H1 (cell line): ENCODE results near the gene ACAD11. TPM values are rescaled to one million over a fixed set of nuclear protein-coding genes. Genes with fewer than 3 reads are reported as not detected.

Experiments used
- CTCF ChIP-seq, 3 experiments: IDR thresholded peaks; 1 replicate in 2 of 3; 2 replicates in 1 of 3; pipeline versions ENCODE4 v1.5.1 to v1.6.1; 2011; ENCODE audit warnings: low read length in 3 of 3, mild to moderate bottlenecking in 3 of 3, inconsistent platforms in 2 of 3, low read depth in 1 of 3, moderate library complexity in 1 of 3; ENCODE audit not compliant: insufficient read depth in 1 of 3; ENCODE audit errors: control extremely low read depth in 1 of 3
- GABPA ChIP-seq: IDR thresholded peaks from 2 replicates; pipeline ENCODE4 v1.6.1; 2011; ENCODE audit warnings: mild to moderate bottlenecking, low read length, moderate library complexity, borderline replicate concordance; ENCODE audit not compliant: insufficient read depth
- NRF1 ChIP-seq: IDR thresholded peaks from 2 replicates; pipeline ENCODE4 v1.6.1; 2011; ENCODE audit warnings: mild to moderate bottlenecking, low read depth, low read length, improper control_type of control experiment
- POLR2AphosphoS5 ChIP-seq: IDR thresholded peaks from 2 replicates; pipeline ENCODE4 v1.6.1; 2011; ENCODE audit warnings: low read depth, low read length
- SAP30 ChIP-seq: fragments of 300-600 bp; sonication (generic); IDR thresholded peaks from 2 replicates; pipeline ENCODE4 v1.7.1; 2012; ENCODE audit warnings: low read length, moderate library complexity, mild to moderate bottlenecking, inconsistent platforms; ENCODE audit not compliant: insufficient read depth, insufficient replicate concordance
- ZNF274 ChIP-seq: IDR thresholded peaks from 2 replicates; pipeline ENCODE4 v1.7.0; 2012; ENCODE audit warnings: low read length, borderline replicate concordance; ENCODE audit errors: extremely low read depth
- polyA plus RNA-seq, 7 experiments: library from polyadenylated mRNA; depleted of rRNA in 3 of 7; stranded (reverse) in 5 of 7; unstranded in 2 of 7; fragments of >200 nt in 5 of 7; fragments of 200-250 nt in 2 of 7; gene quantifications; 1 replicate in 5 of 7; 2 replicates in 1 of 7; 4 replicates in 1 of 7; pipeline versions ENCODE4 v1.2.1 to v1.2.3, GENCODE V29; 2011 to 2013; ENCODE audit warnings: missing spikeins in 2 of 7, mixed read lengths in 2 of 7
- total RNA-seq: library from RNA; stranded (reverse); fragmentation: NEBNext Ultra II Directional; extraction: Animal tissue kit (Norgen Biotek cat#: 25700); gene quantifications from 2 replicates; pipeline ENCODE4 v1.2.1, GENCODE V29; 2021
- TF ChIP-seq, protein P1 (sequence below): fragments of 300-600 bp; sonication (generic); IDR thresholded peaks from 2 replicates; pipeline ENCODE4 v1.7.1; 2012; ENCODE audit warnings: low read length, moderate library complexity, mild to moderate bottlenecking, inconsistent platforms; ENCODE audit not compliant: insufficient replicate concordance

The ACAD11 gene
- total and polyA plus RNA-seq, 2 of the 8 experiments (the other 6 are each of a cell fraction or from before 2014, with no cell fraction given): 5.5 to 11.0 TPM

DNA sequence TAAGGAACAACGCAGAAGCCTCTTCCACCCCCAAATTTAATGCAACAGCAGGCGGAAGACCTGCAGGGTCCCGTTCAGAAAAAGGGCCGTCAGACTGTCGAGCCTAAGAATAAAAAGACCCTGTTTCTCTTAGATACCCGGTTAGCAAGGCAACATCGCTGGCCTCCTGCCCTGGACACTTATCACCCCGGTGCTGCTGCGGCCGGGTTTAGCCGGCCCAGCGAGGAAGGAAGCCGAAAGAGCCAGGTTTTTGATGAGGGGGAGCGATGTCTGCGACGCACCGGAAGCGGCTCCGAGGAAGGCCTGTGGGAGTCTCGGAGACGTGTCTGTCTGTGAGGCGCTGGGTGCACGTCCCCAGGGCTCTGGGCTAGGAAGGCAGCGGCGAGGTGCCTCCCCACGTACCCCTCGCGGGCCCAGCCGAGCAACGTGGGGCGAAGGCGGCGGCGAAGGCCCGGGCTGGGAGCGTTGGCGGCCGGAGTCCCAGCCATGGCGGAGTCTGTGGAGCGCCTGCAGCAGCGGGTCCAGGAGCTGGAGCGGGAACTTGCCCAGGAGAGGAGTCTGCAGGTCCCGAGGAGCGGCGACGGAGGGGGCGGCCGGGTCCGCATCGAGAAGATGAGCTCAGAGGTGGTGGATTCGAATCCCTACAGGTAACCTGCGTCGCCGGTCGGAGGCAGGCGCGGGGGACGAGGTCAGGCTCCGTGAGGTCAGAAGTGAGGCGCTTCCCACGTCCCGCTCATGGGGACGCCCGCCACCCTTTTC is 622 bp upstream of the ACAD11 start, which contains the start of gene UBA5 (continued):
- TF ChIP-seq, protein P1, sequence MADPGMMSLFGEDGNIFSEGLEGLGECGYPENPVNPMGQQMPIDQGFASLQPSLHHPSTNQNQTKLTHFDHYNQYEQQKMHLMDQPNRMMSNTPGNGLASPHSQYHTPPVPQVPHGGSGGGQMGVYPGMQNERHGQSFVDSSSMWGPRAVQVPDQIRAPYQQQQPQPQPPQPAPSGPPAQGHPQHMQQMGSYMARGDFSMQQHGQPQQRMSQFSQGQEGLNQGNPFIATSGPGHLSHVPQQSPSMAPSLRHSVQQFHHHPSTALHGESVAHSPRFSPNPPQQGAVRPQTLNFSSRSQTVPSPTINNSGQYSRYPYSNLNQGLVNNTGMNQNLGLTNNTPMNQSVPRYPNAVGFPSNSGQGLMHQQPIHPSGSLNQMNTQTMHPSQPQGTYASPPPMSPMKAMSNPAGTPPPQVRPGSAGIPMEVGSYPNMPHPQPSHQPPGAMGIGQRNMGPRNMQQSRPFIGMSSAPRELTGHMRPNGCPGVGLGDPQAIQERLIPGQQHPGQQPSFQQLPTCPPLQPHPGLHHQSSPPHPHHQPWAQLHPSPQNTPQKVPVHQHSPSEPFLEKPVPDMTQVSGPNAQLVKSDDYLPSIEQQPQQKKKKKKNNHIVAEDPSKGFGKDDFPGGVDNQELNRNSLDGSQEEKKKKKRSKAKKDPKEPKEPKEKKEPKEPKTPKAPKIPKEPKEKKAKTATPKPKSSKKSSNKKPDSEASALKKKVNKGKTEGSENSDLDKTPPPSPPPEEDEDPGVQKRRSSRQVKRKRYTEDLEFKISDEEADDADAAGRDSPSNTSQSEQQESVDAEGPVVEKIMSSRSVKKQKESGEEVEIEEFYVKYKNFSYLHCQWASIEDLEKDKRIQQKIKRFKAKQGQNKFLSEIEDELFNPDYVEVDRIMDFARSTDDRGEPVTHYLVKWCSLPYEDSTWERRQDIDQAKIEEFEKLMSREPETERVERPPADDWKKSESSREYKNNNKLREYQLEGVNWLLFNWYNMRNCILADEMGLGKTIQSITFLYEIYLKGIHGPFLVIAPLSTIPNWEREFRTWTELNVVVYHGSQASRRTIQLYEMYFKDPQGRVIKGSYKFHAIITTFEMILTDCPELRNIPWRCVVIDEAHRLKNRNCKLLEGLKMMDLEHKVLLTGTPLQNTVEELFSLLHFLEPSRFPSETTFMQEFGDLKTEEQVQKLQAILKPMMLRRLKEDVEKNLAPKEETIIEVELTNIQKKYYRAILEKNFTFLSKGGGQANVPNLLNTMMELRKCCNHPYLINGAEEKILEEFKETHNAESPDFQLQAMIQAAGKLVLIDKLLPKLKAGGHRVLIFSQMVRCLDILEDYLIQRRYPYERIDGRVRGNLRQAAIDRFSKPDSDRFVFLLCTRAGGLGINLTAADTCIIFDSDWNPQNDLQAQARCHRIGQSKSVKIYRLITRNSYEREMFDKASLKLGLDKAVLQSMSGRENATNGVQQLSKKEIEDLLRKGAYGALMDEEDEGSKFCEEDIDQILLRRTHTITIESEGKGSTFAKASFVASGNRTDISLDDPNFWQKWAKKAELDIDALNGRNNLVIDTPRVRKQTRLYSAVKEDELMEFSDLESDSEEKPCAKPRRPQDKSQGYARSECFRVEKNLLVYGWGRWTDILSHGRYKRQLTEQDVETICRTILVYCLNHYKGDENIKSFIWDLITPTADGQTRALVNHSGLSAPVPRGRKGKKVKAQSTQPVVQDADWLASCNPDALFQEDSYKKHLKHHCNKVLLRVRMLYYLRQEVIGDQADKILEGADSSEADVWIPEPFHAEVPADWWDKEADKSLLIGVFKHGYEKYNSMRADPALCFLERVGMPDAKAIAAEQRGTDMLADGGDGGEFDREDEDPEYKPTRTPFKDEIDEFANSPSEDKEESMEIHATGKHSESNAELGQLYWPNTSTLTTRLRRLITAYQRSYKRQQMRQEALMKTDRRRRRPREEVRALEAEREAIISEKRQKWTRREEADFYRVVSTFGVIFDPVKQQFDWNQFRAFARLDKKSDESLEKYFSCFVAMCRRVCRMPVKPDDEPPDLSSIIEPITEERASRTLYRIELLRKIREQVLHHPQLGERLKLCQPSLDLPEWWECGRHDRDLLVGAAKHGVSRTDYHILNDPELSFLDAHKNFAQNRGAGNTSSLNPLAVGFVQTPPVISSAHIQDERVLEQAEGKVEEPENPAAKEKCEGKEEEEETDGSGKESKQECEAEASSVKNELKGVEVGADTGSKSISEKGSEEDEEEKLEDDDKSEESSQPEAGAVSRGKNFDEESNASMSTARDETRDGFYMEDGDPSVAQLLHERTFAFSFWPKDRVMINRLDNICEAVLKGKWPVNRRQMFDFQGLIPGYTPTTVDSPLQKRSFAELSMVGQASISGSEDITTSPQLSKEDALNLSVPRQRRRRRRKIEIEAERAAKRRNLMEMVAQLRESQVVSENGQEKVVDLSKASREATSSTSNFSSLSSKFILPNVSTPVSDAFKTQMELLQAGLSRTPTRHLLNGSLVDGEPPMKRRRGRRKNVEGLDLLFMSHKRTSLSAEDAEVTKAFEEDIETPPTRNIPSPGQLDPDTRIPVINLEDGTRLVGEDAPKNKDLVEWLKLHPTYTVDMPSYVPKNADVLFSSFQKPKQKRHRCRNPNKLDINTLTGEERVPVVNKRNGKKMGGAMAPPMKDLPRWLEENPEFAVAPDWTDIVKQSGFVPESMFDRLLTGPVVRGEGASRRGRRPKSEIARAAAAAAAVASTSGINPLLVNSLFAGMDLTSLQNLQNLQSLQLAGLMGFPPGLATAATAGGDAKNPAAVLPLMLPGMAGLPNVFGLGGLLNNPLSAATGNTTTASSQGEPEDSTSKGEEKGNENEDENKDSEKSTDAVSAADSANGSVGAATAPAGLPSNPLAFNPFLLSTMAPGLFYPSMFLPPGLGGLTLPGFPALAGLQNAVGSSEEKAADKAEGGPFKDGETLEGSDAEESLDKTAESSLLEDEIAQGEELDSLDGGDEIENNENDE: no peak
- TF ChIP-seq POLR2AphosphoS5 (peak; percentile 66), ZNF274 (no peak), NRF1 (no peak), SAP30 (no peak), GABPA (peak; percentile 88), CTCF (IDR thresholded peaks at IDR 0.05; ENCODE audit: control extremely low read depth in 1 of 3, insufficient read depth in 1 of 3, low read depth in 1 of 3, low read length in 3 of 3) (no peak)
